LNCaP clone FGC (cell line): ENCODE measurements around the gene JAG1.

Source experiments
- DNase-seq: peaks from one replicate; pipeline ENCODE4 v3.0.0-alpha.2; 2011; ENCODE audit warnings: low read depth
- H3K4me3 ChIP-seq: 2 replicates; pipeline ENCODE4 v1.5.1; 2011; ENCODE audit warnings: mild to moderate bottlenecking, low read depth, low read length, control low read depth
- CTCF ChIP-seq: IDR thresholded peaks from 2 replicates; pipeline ENCODE4 v1.5.1; 2012; ENCODE audit warnings: mild to moderate bottlenecking; ENCODE audit not compliant: control insufficient read depth, insufficient read depth; ENCODE audit errors: extremely low read depth

The JAG1 gene

GRCh38 chr20:10665027-10665561, 8.7 kb downstream of the JAG1 start:
- no peak for TF ChIP-seq CTCF
- peak; percentile 85 for DNase-seq
- H3K4me3 ChIP-seq, result peak overlapping the region; percentile 17; the same call in 1 of the 2 replicates

- TF ChIP-seq CTCF, result no peak
- no peak for DNase-seq
- no peak overlapping the region for H3K4me3 ChIP-seq
Measured at GRCh38 chr20:10663756-10664155, 10.0 kb downstream of the JAG1 start.

GRCh38 chr20:10662661-10663458, 10.9 kb downstream of the JAG1 start:
- no peak for DNase-seq
- H3K4me3 ChIP-seq, result no peak overlapping the region

GRCh38 chr20:10662151-10662550, 11.6 kb downstream of the JAG1 start:
- DNase-seq, result no peak
- TF ChIP-seq CTCF, result no peak
- H3K4me3 ChIP-seq, result no peak overlapping the region

More at GRCh38 chr20:10662661-10663458, 10.9 kb downstream of the JAG1 start:
- no peak for TF ChIP-seq CTCF

GRCh38 chr20:10661261-10661660, 12.5 kb downstream of the JAG1 start:
- no peak for DNase-seq
- TF ChIP-seq CTCF, result no peak
- no peak overlapping the region for H3K4me3 ChIP-seq

GRCh38 chr20:10660661-10661060, 13.1 kb downstream of the JAG1 start:
- no peak for DNase-seq
- no peak for TF ChIP-seq CTCF
- H3K4me3 ChIP-seq, result no peak overlapping the region
